RWPE2 (cell line): ENCODE data around the gene KLHL6.

Experiments used
- ATAC-seq: fragments of 200-7000 bp; cut with Tn5 transposase; 3 replicates; pipeline ENCODE4 v1.9.1; 2021; ENCODE audit warnings: low read depth
- DNase-seq: peaks from one replicate; pipeline ENCODE4 v3.0.0-alpha.2; 2020; ENCODE audit warnings: low spot score
- H3K27ac ChIP-seq: fragments of 450-650 bp; 2 replicates; pipeline ENCODE4 v1.5.1; 2017; ENCODE audit warnings: mild to moderate bottlenecking; ENCODE audit not compliant: poor library complexity, severe bottlenecking
- H3K27me3 ChIP-seq: fragments of 250-450 bp; sonication (Bioruptor Pico); 2 replicates; pipeline ENCODE4 v1.5.1; 2021; ENCODE audit warnings: mild to moderate bottlenecking, moderate library complexity; ENCODE audit not compliant: insufficient read depth, poor library complexity, severe bottlenecking
- H3K36me3 ChIP-seq: fragments of 250-450 bp; sonication (Bioruptor Pico); 2 replicates; pipeline ENCODE4 v1.5.1; 2020; ENCODE audit warnings: low read depth, mild to moderate bottlenecking, moderate library complexity
- H3K4me1 ChIP-seq: fragments of 250-450 bp; sonication (Bioruptor Pico); 2 replicates; pipeline ENCODE4 v1.5.1; 2021; ENCODE audit warnings: mild to moderate bottlenecking, moderate library complexity; ENCODE audit not compliant: insufficient read depth, poor library complexity, severe bottlenecking
- H3K4me3 ChIP-seq: fragments of 250-450 bp; sonication (Bioruptor Pico); 2 replicates; pipeline ENCODE4 v1.5.1; 2021; ENCODE audit warnings: mild to moderate bottlenecking, moderate library complexity; ENCODE audit not compliant: severe bottlenecking
- H3K9me3 ChIP-seq: fragments of 250-450 bp; sonication (Bioruptor Pico); 2 replicates; pipeline ENCODE4 v1.5.1; 2021; ENCODE audit warnings: mild to moderate bottlenecking, moderate library complexity; ENCODE audit not compliant: severe bottlenecking
- CTCF ChIP-seq: fragments of 450-650 bp; IDR thresholded peaks from one replicate; pipeline ENCODE4 v1.5.1; 2017; ENCODE audit warnings: mild to moderate bottlenecking, moderate library complexity; ENCODE audit not compliant: poor library complexity, severe bottlenecking

Gene KLHL6

DNA sequence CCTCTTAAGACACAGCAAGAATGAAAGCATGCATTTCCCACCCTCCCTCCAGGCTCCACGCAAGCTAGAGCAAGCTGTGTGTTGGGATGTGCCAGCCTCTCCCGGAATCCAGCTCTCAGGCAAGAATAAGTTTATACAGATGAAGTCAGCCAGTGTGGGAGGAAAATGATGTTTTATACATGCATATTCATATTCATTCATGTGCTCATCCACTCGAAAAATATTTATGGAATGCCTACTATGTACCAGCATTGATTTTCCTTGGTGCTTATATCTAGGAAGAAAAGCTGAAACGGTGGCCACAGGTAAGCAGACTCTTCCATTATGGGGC, 62.7 kb downstream of the KLHL6 start:
- Histone ChIP-seq H3K27ac (no peak overlapping the region), H3K27me3 (no peaks in the 10 kb centered on the region), H3K9me3 (no peaks in the 10 kb centered on the region), H3K4me1 (peaks cover 14% of the 10 kb centered on the region), H3K4me3 (no peak overlapping the region), H3K36me3 (no peaks in the 10 kb centered on the region)
- DNase-seq (no peak), ATAC-seq (peak; percentile 19; the same call in 1 of the 3 replicates)
- no peak for TF ChIP-seq CTCF

DNA sequence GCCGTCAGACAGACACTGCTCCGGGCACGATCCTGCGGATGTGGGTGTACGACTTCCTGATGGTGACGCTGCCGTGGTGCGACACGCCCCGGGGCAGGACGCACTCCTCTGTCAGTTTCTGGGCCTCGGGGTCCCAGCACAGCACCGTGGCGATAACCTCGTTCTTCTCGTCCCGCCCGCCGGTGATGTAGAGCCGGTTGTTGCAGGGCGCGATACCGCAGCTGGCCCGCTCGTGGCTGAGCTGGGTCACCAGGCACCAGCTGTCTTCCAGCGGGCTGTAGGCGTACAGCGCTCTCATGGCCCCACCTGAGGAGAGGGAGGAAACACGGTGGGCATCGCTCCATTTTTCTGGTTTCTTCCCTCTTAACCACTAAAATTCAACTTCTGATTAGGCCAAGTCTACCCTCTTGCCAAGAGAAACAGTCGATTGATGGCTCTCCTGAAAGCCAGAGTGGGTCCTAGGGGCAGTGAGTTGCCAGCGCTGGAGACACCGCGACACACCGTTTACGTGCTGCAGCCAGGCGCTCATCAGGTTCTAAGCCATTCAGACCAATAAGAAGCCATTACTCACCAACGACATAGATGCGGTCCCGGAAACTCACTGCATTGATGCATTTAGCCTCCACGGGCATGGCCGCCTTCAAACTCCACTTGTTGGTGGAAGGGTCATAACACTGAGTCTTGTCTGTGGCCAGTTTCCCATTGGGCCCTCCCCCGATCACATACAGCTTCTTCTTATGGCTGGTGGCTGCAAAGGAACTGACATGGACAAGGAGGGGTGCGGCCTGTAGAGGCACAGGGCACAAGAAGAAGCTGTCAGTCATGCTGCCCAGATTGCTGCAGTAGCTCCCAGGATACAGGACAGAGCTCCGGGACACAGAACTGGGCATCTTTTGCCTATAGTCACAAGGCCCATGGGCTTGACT, 63.3 kb downstream of the KLHL6 start:
- Histone ChIP-seq H3K9me3 (no peaks in the 10 kb centered on the region), H3K27me3 (no peaks in the 10 kb centered on the region), H3K4me3 (no peak overlapping the region), H3K36me3 (no peaks in the 10 kb centered on the region), H3K4me1 (peaks cover 14% of the 10 kb centered on the region), H3K27ac (no peak overlapping the region)
- TF ChIP-seq CTCF = no peak
- ATAC-seq = no peak
- DNase-seq = no peak

DNA sequence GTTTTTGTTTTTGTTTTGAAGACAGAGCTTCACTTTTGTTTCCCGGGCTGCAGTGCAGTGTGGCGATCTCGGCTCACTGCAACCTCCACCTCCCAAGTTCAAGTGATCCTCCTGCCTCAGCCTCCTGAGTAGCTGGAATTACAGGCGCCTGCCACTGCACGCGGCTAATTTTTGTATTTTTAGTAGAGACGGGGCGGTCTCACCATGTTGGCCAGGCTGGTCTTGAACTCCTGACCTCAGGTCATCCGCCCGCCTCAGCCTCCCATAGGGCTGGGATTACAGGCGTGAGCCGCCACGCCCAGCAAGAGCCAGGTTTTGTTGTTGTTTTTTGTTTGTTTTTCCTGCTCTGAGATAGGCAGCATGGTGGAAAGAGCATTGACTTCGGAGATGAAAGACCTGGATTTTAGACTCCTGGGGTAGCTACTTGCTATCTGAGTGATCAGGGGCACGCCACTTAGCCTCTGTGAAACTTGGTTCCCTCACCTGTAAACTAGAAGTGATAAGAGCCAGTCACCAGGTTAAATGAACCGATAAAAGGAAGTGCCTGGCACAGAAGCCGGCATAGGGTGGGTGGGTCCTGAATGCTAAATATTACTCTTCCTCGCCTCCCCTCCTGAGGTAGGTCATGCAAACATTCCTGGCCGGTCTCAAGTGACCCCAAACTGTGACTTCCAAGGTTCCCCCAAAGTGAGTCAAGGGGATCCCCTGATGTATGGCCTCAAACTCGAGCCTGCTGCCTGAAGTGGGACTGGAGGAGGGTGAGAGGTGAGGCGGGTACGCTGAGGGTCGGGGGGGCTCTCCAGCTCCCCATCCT, 64.2 kb downstream of the KLHL6 start:
- Histone ChIP-seq H3K4me3 (no peak overlapping the region), H3K27me3 (no peaks in the 10 kb centered on the region), H3K27ac (peak overlapping the region; percentile 24), H3K9me3 (no peaks in the 10 kb centered on the region), H3K4me1 (peaks cover 14% of the 10 kb centered on the region), H3K36me3 (no peaks in the 10 kb centered on the region)
- DNase-seq (no peak), ATAC-seq (0 out of 3 replicates have a peak, but pooled peaks have one; percentile 9)
- TF ChIP-seq CTCF = no peak

- Histone ChIP-seq H3K36me3 (no peaks in the 10 kb centered on the region), H3K4me1 (peaks cover 14% of the 10 kb centered on the region), H3K9me3 (no peaks in the 10 kb centered on the region), H3K27me3 (no peaks in the 10 kb centered on the region), H3K4me3 (no peak overlapping the region), H3K27ac (peak overlapping the region; percentile 24)
- DNase-seq (no peak), ATAC-seq (peak; percentile 79)
- TF ChIP-seq CTCF = no peak
Observed at GRCh38 chr3:183490653-183491052, 64.9 kb downstream of the KLHL6 start.

DNA sequence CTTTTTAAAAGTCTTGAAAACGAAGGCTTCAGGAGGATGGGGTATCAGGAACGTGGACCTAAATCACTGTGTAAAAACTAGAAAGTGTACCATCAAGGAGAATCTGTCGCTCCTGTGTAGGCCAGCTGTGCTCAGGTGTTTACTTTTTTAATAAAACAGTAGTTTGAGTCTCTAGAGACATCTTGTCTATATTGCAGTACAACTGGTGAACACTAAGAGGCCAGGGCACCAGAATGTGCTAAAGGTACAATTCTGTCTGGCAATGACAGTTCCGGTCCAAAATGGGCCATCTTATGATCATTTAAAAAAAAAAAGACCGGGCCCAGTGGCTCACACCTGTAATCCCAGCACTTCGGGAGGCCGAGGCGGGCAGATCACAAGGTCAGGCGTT, 65.3 kb downstream of the KLHL6 start:
- peak overlapping the region; percentile 24 for H3K27ac ChIP-seq
- peaks cover 14% of the 10 kb centered on the region for H3K4me1 ChIP-seq
- H3K9me3 ChIP-seq = no peaks in the 10 kb centered on the region
- H3K4me3 ChIP-seq = no peak overlapping the region
- H3K36me3 ChIP-seq = no peaks in the 10 kb centered on the region
- DNase-seq (no peak), ATAC-seq (no peak)
- TF ChIP-seq CTCF = no peak
- no peaks in the 10 kb centered on the region for H3K27me3 ChIP-seq
